HEK293 (cell line): ENCODE results near the gene WDR73.

Experiments used
- CTCF ChIA-PET: fragments of 350-600 bp; formaldehyde crosslinking; extraction: SDS; loops from one replicate; lab custom pipeline; 2021; ENCODE audit warnings: antibody characterized with exemption; lab: Yijun Ruan, JAX
- POLR2A ChIA-PET: fragments of 300-600 bp; formaldehyde crosslinking; extraction: SDS; loops from one replicate; lab custom pipeline; 2020; ENCODE audit warnings: antibody characterized with exemption, inconsistent platforms; lab: Yijun Ruan, JAX
- H3K27ac ChIP-seq: fragments of 200-500 bp; sonication (Bioruptor generic); 2 replicates; pipeline ENCODE4 v1.5.1; 2014; ENCODE audit warnings: low read depth, low read length, control low read depth, inconsistent platforms; ENCODE audit errors: extremely low read depth
- H3K36me3 ChIP-seq, 2 experiments: fragments of 200-500 bp in 1 of 2; sonication (Bioruptor generic) in 1 of 2; 1 replicate in 1 of 2; 2 replicates in 1 of 2; pipeline ENCODE4 v1.5.1; 2014 to 2017; ENCODE audit warnings: inconsistent platforms in 2 of 2, low read length in 2 of 2; ENCODE audit not compliant: control insufficient read depth in 2 of 2, insufficient read depth in 1 of 2
- H3K4me1 ChIP-seq: fragments of 200-500 bp; sonication (Bioruptor generic); 2 replicates; pipeline ENCODE4 v1.5.1; 2014; ENCODE audit warnings: mild to moderate bottlenecking, low read length, inconsistent platforms; ENCODE audit not compliant: control insufficient read depth, insufficient read depth
- H3K4me3 ChIP-seq: 2 replicates; pipeline ENCODE4 v1.5.1; 2011; ENCODE audit warnings: low read depth, mild to moderate bottlenecking, control low read depth, low read length, moderate library complexity
- H3K9me3 ChIP-seq: fragments of 200-500 bp; sonication (Bioruptor generic); 2 replicates; pipeline ENCODE4 v1.5.1; 2014; ENCODE audit warnings: low read depth, low read length, inconsistent platforms; ENCODE audit not compliant: control insufficient read depth, insufficient read depth
- EGR2 ChIP-seq: fragments of 450-650 bp; formaldehyde crosslinking; IDR thresholded peaks from 2 replicates; pipeline ENCODE4 v1.5.1; 2016; ENCODE audit warnings: low read depth, missing biosample characterization, missing genetic modification characterization
- FEZF1 ChIP-seq: fragments of 450-650 bp; formaldehyde crosslinking; IDR thresholded peaks from 2 replicates; pipeline ENCODE4 v1.5.1; 2016; ENCODE audit warnings: missing biosample characterization, missing genetic modification characterization
- IKZF3 ChIP-seq: fragments of 450-650 bp; IDR thresholded peaks from 2 replicates; pipeline ENCODE4 v1.5.0; 2018; ENCODE audit warnings: missing biosample characterization, mild to moderate bottlenecking, missing genetic modification characterization, moderate library complexity
- MEIS1 ChIP-seq: sonication (generic); formaldehyde crosslinking; IDR thresholded peaks from 2 replicates; pipeline ENCODE4 v1.8.1; 2022; ENCODE audit warnings: missing genetic modification reagents, mild to moderate bottlenecking, borderline replicate concordance
- PRDM1 ChIP-seq: fragments of 450-650 bp; formaldehyde crosslinking; IDR thresholded peaks from 2 replicates; pipeline ENCODE4; 2016; ENCODE audit warnings: missing biosample characterization, missing genetic modification characterization
- PRDM10 ChIP-seq: fragments of 450-650 bp; formaldehyde crosslinking; IDR thresholded peaks from 2 replicates; pipeline ENCODE4 v1.5.1; 2016; ENCODE audit warnings: missing biosample characterization, missing genetic modification characterization
- SCRT2 ChIP-seq: fragments of 450-650 bp; formaldehyde crosslinking; IDR thresholded peaks from 2 replicates; pipeline ENCODE4 v1.5.1; 2016; ENCODE audit warnings: missing biosample characterization, missing genetic modification characterization
- ZBTB17 ChIP-seq: fragments of 450-650 bp; formaldehyde crosslinking; IDR thresholded peaks from 2 replicates; pipeline ENCODE4 v1.5.1; 2016; ENCODE audit warnings: missing biosample characterization, missing genetic modification characterization
- ZBTB20 ChIP-seq: fragments of 450-650 bp; formaldehyde crosslinking; IDR thresholded peaks from 2 replicates; pipeline ENCODE4 v1.5.1; 2016; ENCODE audit warnings: missing biosample characterization, missing genetic modification characterization
- ZBTB7A ChIP-seq: fragments of 450-650 bp; formaldehyde crosslinking; IDR thresholded peaks from 2 replicates; pipeline ENCODE4 v1.5.1; 2016; ENCODE audit warnings: low read depth, missing biosample characterization, missing genetic modification characterization
- ZNF112 ChIP-seq: fragments of 450-650 bp; formaldehyde crosslinking; IDR thresholded peaks from 2 replicates; pipeline ENCODE4 v1.5.0; 2017; ENCODE audit warnings: missing biosample characterization, missing genetic modification characterization
- ZNF133 ChIP-seq: fragments of 450-650 bp; formaldehyde crosslinking; IDR thresholded peaks from 2 replicates; pipeline ENCODE4 v1.5.1; 2016; ENCODE audit warnings: missing biosample characterization, missing genetic modification characterization
- ZNF18 ChIP-seq: fragments of 450-650 bp; formaldehyde crosslinking; IDR thresholded peaks from 2 replicates; pipeline ENCODE4 v1.5.1; 2016; ENCODE audit warnings: missing biosample characterization, missing genetic modification characterization
- ZNF280D ChIP-seq: fragments of 450-650 bp; formaldehyde crosslinking; IDR thresholded peaks from 2 replicates; pipeline ENCODE4 v1.5.1; 2016; ENCODE audit warnings: missing biosample characterization, missing genetic modification characterization
- ZNF362 ChIP-seq: fragments of 450-650 bp; formaldehyde crosslinking; IDR thresholded peaks from 2 replicates; pipeline ENCODE4 v1.5.1; 2016; ENCODE audit warnings: missing biosample characterization, missing genetic modification characterization
- ZNF416 ChIP-seq: fragments of 450-650 bp; formaldehyde crosslinking; IDR thresholded peaks from 2 replicates; pipeline ENCODE4 v1.5.1; 2016; ENCODE audit warnings: missing biosample characterization, missing genetic modification characterization
- ZNF600 ChIP-seq: fragments of 450-650 bp; formaldehyde crosslinking; IDR thresholded peaks from 2 replicates; pipeline ENCODE4 v1.5.1; 2016; ENCODE audit warnings: missing biosample characterization, missing genetic modification characterization
- ZNF621 ChIP-seq: fragments of 450-650 bp; formaldehyde crosslinking; IDR thresholded peaks from 2 replicates; pipeline ENCODE4 v1.5.1; 2017; ENCODE audit warnings: missing biosample characterization, missing genetic modification characterization
- ZNF629 ChIP-seq: fragments of 450-650 bp; formaldehyde crosslinking; IDR thresholded peaks from 2 replicates; pipeline ENCODE4 v1.5.1; 2017; ENCODE audit warnings: missing biosample characterization, missing genetic modification characterization
- ZNF777 ChIP-seq: fragments of 450-650 bp; formaldehyde crosslinking; IDR thresholded peaks from 2 replicates; pipeline ENCODE4 v1.5.1; 2017; ENCODE audit warnings: missing biosample characterization, missing genetic modification characterization, borderline replicate concordance

Gene WDR73

GRCh38 chr15:84638103-84638502 is 16.0 kb downstream of the WDR73 start:
- Histone ChIP-seq H3K27ac (peak overlapping the region; percentile 29; the same call in 1 of the 2 replicates), H3K36me3 (peaks cover 49 to 68% of the 10 kb centered on the region in 2 experiments), H3K9me3 (no peaks in the 10 kb centered on the region), H3K4me1 (no peaks in the 10 kb centered on the region), H3K4me3 (no peak overlapping the region)
- ChIA-PET CTCF (interaction anchor here (0.6 to 2.3 kb wide), 8 partner anchors 9 to 399 kb away, joined by 3 to 21 read pairs (median 4); partner anchors contain the start of gene WDR73), POLR2A (interaction anchor here (0.5 to 1.8 kb wide), 4 partner anchors 11 to 531 kb away, joined by 3 to 8 read pairs (median 5); partner anchors contain the start of gene WDR73)
- TF ChIP-seq ZNF621 (tag by site-specific recombination): no peak
- peak; percentile 59; the same call in 1 of the 2 replicates for TF ChIP-seq PRDM1 (tag by site-specific recombination)
- TF ChIP-seq PRDM10 (tag by site-specific recombination): 0 out of 2 replicates have a peak, but pooled peaks have one; percentile 23
- TF ChIP-seq ZBTB17: peak; percentile 32; the same call in 1 of the 2 replicates
- TF ChIP-seq ZNF600 (tag by site-specific recombination): 0 out of 2 replicates have a peak, but pooled peaks have one; percentile 40
- no peak for TF ChIP-seq MEIS1
- no peak for TF ChIP-seq ZNF416 (tag by site-specific recombination)
- TF ChIP-seq ZNF280D: no peak

GRCh38 chr15:84634228-84634837 is 19.8 kb downstream of the WDR73 start:
- H3K4me1 ChIP-seq: peaks cover 4% of the 10 kb centered on the region
- TF ChIP-seq PRDM10 (tag by site-specific recombination) (no peak), ZBTB20 (peak; percentile 5; the same call in 1 of the 2 replicates), ZNF362 (tag by site-specific recombination) (no peak), ZNF133 (tag by site-specific recombination) (no peak), ZNF112 (tag by site-specific recombination) (no peak), ZBTB7A (no peak), SCRT2 (tag by site-specific recombination) (peak; percentile 40), FEZF1 (no peak), ZNF777 (no peak), ZNF600 (tag by site-specific recombination) (no peak), ZNF18 (tag by site-specific recombination) (no peak), EGR2 (tag by site-specific recombination) (no peak), ZNF629 (peak; percentile 57; the same call in 1 of the 2 replicates), IKZF3 (tag by site-specific recombination) (no peak)

More at GRCh38 chr15:84634228-84634837, 19.8 kb downstream of the WDR73 start:
- H3K9me3 ChIP-seq: no peaks in the 10 kb centered on the region
- peak overlapping the region; percentile 90 for H3K27ac ChIP-seq
- ChIA-PET CTCF (interaction anchor here (0.5 to 1.7 kb wide), 4 partner anchors 19 to 48 kb away, joined by 3 to 4 read pairs (median 4); no protein-coding TSS in a partner anchor), POLR2A (interaction anchor here (0.6 to 1.4 kb wide), 5 partner anchors 9 to 82 kb away, joined by 3 to 5 read pairs (median 3); partner anchors contain the start of genes SEC11A and ZSCAN2)
- peak overlapping the region; percentile 68 for H3K4me3 ChIP-seq
- H3K36me3 ChIP-seq: peaks cover 22 to 32% of the 10 kb centered on the region in 2 experiments
